Fibroblast of peridontal ligament (primary cell): Measurements from ENCODE around the gene TBXAS1.

Experiments used
- DNase-seq: peaks from one replicate; pipeline ENCODE4 v3.0.0-alpha.2; 2010; ENCODE audit errors: extremely low read depth

The TBXAS1 gene

DNA sequence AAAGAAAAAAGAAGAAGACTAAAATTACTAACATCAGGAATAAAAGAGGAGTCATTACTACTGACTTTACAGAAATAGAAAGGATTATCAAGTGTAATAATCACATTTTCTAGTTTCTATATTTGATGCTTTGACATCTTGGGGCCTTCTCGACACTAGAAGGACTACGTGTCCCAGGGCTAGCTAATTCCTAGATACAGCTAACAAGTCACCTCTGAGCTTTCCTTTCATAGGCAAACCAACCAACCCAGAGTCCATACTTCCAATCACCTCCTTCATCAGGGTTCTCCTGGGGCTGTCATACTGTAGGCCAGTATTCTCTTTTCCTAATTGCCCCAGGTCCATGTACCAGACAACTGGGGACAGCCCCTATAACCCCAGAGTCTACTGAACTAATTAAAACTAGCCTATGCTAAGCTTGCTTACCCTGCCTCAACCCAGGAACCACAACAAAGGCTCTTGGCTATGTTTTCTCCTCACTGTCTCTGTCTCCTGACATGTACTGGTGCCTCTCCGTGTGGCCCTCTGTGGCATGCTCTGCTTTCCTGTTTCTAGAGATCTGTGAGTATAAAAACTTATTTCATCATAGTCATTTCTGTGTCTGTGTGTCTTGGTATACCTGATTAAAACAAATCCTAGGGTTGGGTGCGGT is 240.4 kb downstream of the TBXAS1 start:
- no peak for DNase-seq
